Gastroesophageal sphincter (tissue), 3 donors: ENCODE data around the gene DHRS11.

Source experiments
- CTCF ChIP-seq, 4 experiments: fragments of 200-600 bp in 2 of 4; fragments of 450-650 bp in 2 of 4; sonication (generic) in 1 of 4; IDR thresholded peaks; one replicate each; pipeline ENCODE4 v1.5.1; 2017 to 2019; ENCODE audit warnings: antibody characterized with exemption in 4 of 4, mild to moderate bottlenecking in 2 of 4, moderate library complexity in 2 of 4
- EP300 ChIP-seq: sonication (generic); formaldehyde crosslinking; IDR thresholded peaks from one replicate; pipeline ENCODE4 v1.6.1; 2017; ENCODE audit warnings: antibody characterized with exemption, mild to moderate bottlenecking
- POLR2A ChIP-seq, 2 donors: fragments of 450-650 bp; IDR thresholded peaks; one replicate each; pipeline ENCODE4 v1.6.1; 2017; ENCODE audit warnings: antibody characterized with exemption in 2 of 2, mild to moderate bottlenecking in 2 of 2, moderate library complexity in 1 of 2
- POLR2AphosphoS5 ChIP-seq: sonication (generic); formaldehyde crosslinking; IDR thresholded peaks from one replicate; pipeline ENCODE4 v1.6.1; 2017; ENCODE audit warnings: antibody characterized with exemption

GRCh38 chr17:36627101-36627500, 35.4 kb downstream of the DHRS11 start:
- no peak for TF ChIP-seq POLR2A (IDR thresholded peaks at IDR 0.05)
- TF ChIP-seq POLR2AphosphoS5 = no peak
- TF ChIP-seq CTCF (IDR thresholded peaks at IDR 0.05) = no peak
- no peak for TF ChIP-seq EP300
